IMR-90 (cell line): ENCODE measurements around the gene C16orf87. TPM values are rescaled to one million over a fixed set of nuclear protein-coding genes. Genes with fewer than 3 reads are reported as not detected.

ENCODE experiments used
- ATAC-seq: fragments of 200-7000 bp; cut with Tn5 transposase; 2 replicates; pipeline ENCODE4 v1.9.1; 2020; ENCODE audit warnings: low read depth, mild to moderate bottlenecking, moderate library complexity
- BruUV-seq: library from RNA; stranded (reverse); fragments of 400-500 nt; replicated peaks from 2 replicates; lab custom pipeline; 2021; lab: Mats Ljungman, UMichigan
- CTCF ChIA-PET: fragments of 300-600 bp; formaldehyde crosslinking; extraction: SDS; loops from one replicate; lab custom pipeline; 2021; ENCODE audit warnings: antibody characterized with exemption; lab: Yijun Ruan, JAX
- POLR2A ChIA-PET: fragments of 300-600 bp; sonication (Branson Sonifier 250); formaldehyde crosslinking; loops from one replicate; lab custom pipeline; 2022; ENCODE audit warnings: antibody characterized with exemption; ENCODE audit not compliant: unreplicated experiment; lab: Charles Lee
- DNase-seq: peaks from one replicate; pipeline ENCODE4 v3.0.0; 2013
- H2AFZ ChIP-seq: replicated peaks from 2 replicates; pipeline ENCODE3; 2013; ENCODE audit warnings: low read length, mild to moderate bottlenecking; ENCODE audit not compliant: poor library complexity
- H2AK5ac ChIP-seq: 2 replicates; pipeline ENCODE4 v1.6.1; 2013; ENCODE audit warnings: low read depth, low read length, inconsistent platforms
- H2AK9ac ChIP-seq: replicated peaks from 2 replicates; pipeline ENCODE3; 2013; ENCODE audit warnings: mild to moderate bottlenecking, low read depth, low read length, moderate library complexity; ENCODE audit not compliant: poor library complexity
- H2BK120ac ChIP-seq: 2 replicates; pipeline ENCODE4 v1.6.1; 2013; ENCODE audit warnings: low read depth, low read length, inconsistent platforms
- H2BK15ac ChIP-seq: 3 replicates; pipeline ENCODE4 v1.6.1; 2013; ENCODE audit warnings: low read depth, low read length, inconsistent platforms
- H2BK20ac ChIP-seq: 2 replicates; pipeline ENCODE4 v1.6.1; 2013; ENCODE audit warnings: low read depth, mild to moderate bottlenecking, inconsistent platforms, low read length, moderate library complexity
- H2BK5ac ChIP-seq: 2 replicates; pipeline ENCODE4 v1.6.1; 2013; ENCODE audit warnings: mild to moderate bottlenecking, low read depth, low read length, inconsistent platforms; ENCODE audit not compliant: poor library complexity, severe bottlenecking
- H3K14ac ChIP-seq: replicated peaks from 2 replicates; pipeline ENCODE4 v1.6.1; 2013; ENCODE audit warnings: low read depth, low read length, inconsistent platforms
- H3K18ac ChIP-seq: 2 replicates; pipeline ENCODE4 v1.6.1; 2013; ENCODE audit warnings: low read depth, low read length, control low read depth
- H3K23ac ChIP-seq: 2 replicates; pipeline ENCODE4 v1.6.1; 2013; ENCODE audit warnings: low read depth, low read length, inconsistent platforms
- H3K27ac ChIP-seq: 2 replicates; pipeline ENCODE4 v1.5.1; 2013; ENCODE audit warnings: mild to moderate bottlenecking, control low read depth, low read length; ENCODE audit not compliant: insufficient read depth
- H3K27me3 ChIP-seq: 2 replicates; pipeline ENCODE4 v1.6.1; 2013; ENCODE audit warnings: low read length; ENCODE audit not compliant: control insufficient read depth, insufficient read depth
- H3K36me3 ChIP-seq: 2 replicates; pipeline ENCODE4 v1.6.1; 2013; ENCODE audit warnings: low read length, mixed read lengths; ENCODE audit not compliant: control insufficient read depth, insufficient read depth
- H3K4ac ChIP-seq: 2 replicates; pipeline ENCODE4 v1.6.1; 2013; ENCODE audit warnings: low read depth, low read length, inconsistent platforms
- H3K4me1 ChIP-seq: 2 replicates; pipeline ENCODE4 v1.6.1; 2013; ENCODE audit warnings: low read length, mixed read lengths; ENCODE audit not compliant: control insufficient read depth, insufficient read depth
- H3K4me2 ChIP-seq: 2 replicates; pipeline ENCODE4 v1.6.1; 2013; ENCODE audit warnings: low read depth, mild to moderate bottlenecking, control low read depth, low read length, moderate library complexity
- H3K4me3 ChIP-seq: 2 replicates; pipeline ENCODE4 v1.5.1; 2013; ENCODE audit warnings: low read depth, mild to moderate bottlenecking, control low read depth, low read length, moderate library complexity; ENCODE audit not compliant: insufficient read depth
- H3K56ac ChIP-seq: 2 replicates; pipeline ENCODE4 v1.6.1; 2013; ENCODE audit warnings: low read length, inconsistent platforms; ENCODE audit not compliant: insufficient read depth; ENCODE audit errors: extremely low read depth
- H3K79me1 ChIP-seq, 2 experiments: 2 replicates each; pipeline ENCODE4 v1.6.1; 2013; ENCODE audit warnings: low read length in 2 of 2, inconsistent platforms in 1 of 2, low read depth in 1 of 2
- H3K9ac ChIP-seq: 2 replicates; pipeline ENCODE4 v1.6.1; 2013; ENCODE audit warnings: low read depth, low read length, control low read depth
- H3K9me1 ChIP-seq: 2 replicates; pipeline ENCODE4 v1.6.1; 2013; ENCODE audit warnings: low read length, inconsistent platforms; ENCODE audit not compliant: insufficient read depth
- H3K9me3 ChIP-seq: 2 replicates; pipeline ENCODE4 v1.6.1; 2013; ENCODE audit warnings: low read length; ENCODE audit not compliant: control insufficient read depth, insufficient read depth
- H4K20me1 ChIP-seq: 2 replicates; pipeline ENCODE4 v1.6.1; 2013; ENCODE audit warnings: low read length, inconsistent platforms; ENCODE audit not compliant: insufficient read depth
- H4K5ac ChIP-seq: 2 replicates; pipeline ENCODE4 v1.6.1; 2013; ENCODE audit warnings: mild to moderate bottlenecking, low read depth, low read length, control low read depth
- H4K8ac ChIP-seq, 2 experiments: 2 replicates each; pipeline ENCODE4 v1.6.1; 2013; ENCODE audit warnings: low read depth in 2 of 2, low read length in 2 of 2, control low read depth in 1 of 2, inconsistent platforms in 1 of 2
- H4K91ac ChIP-seq: 2 replicates; pipeline ENCODE4 v1.6.1; 2013; ENCODE audit warnings: low read depth, low read length, inconsistent platforms; ENCODE audit not compliant: insufficient read depth
- BHLHE40 ChIP-seq: fragments of 150-350 bp; IDR thresholded peaks from 2 replicates; pipeline ENCODE4 v1.6.1; 2016; ENCODE audit warnings: mild to moderate bottlenecking, low read depth, low read length
- ELK1 ChIP-seq: fragments of 150-350 bp; IDR thresholded peaks from 2 replicates; pipeline ENCODE4 v1.6.1; 2016; ENCODE audit warnings: low read depth, mild to moderate bottlenecking, low read length, moderate library complexity, borderline replicate concordance
- FOS ChIP-seq: fragments of 150-350 bp; IDR thresholded peaks from 2 replicates; pipeline ENCODE4 v1.6.1; 2016; ENCODE audit warnings: low read depth, low read length
- MXI1 ChIP-seq: IDR thresholded peaks from 2 replicates; pipeline ENCODE4 v1.6.1; 2012; ENCODE audit warnings: low read depth, mild to moderate bottlenecking, low read length, moderate library complexity, borderline replicate concordance
- RAD21 ChIP-seq: IDR thresholded peaks from 2 replicates; pipeline ENCODE4 v1.6.1; 2012; ENCODE audit warnings: low read length, improper control_type of control experiment
- SMC3 ChIP-seq: fragments of 150-350 bp; IDR thresholded peaks from 2 replicates; pipeline ENCODE4 v1.6.1; 2016; ENCODE audit warnings: low read depth, mild to moderate bottlenecking, antibody characterized with exemption, low read length, moderate library complexity
- WGBS, 2 experiments: methylation state at CpG; one replicate each; pipeline versions ENCODE4 v1.1.5 to v1.1.7; 2013; ENCODE audit warnings: missing lambda C conversion rate in 2 of 2; ENCODE audit not compliant: insufficient read length in 1 of 2; ENCODE audit errors: extremely low coverage in 2 of 2; 5-methylcytosine and 5-hydroxymethylcytosine counted together
- dilution Hi-C: fragments of 300-500 bp; cut with HindIII; formaldehyde crosslinking; loops from one replicate; pipeline ENCODE4 v1.14.3; 2018; ENCODE audit warnings: low sequenced_read_pairs; ENCODE audit not compliant: unreplicated experiment
- in situ Hi-C: fragments of 300-500 bp; cut with MboI; formaldehyde crosslinking; loops from 3 replicates; pipeline ENCODE4 v1.14.3; 2019; ENCODE audit warnings: low sequenced_read_pairs, inconsistent platforms, mixed read lengths
- intact Hi-C: fragments of 100-400 bp; cut with micrococcal nuclease; formaldehyde crosslinking; loops from 2 replicates; pipeline ENCODE4 v1.10.0; 2022
- polyA plus RNA-seq, 3 experiments: library from polyadenylated mRNA; depleted of rRNA; stranded (reverse); fragments of >200 nt; gene quantifications; 2 replicates each; pipeline ENCODE4 v1.2.3, GENCODE V29; 2012; ENCODE audit warnings: low replicate concordance in 1 of 3
- total RNA-seq: library from RNA; depleted of rRNA; stranded (reverse); fragments of >200 nt; gene quantifications from 2 replicates; pipeline ENCODE4 v1.2.3, GENCODE V29; 2012

Gene C16orf87
- total and polyA plus RNA-seq, 2 of the 4 experiments (the other 2 are of a cell fraction), result 6.3 to 8.1 TPM

GRCh38 chr16:46807336-46807735, 23.6 kb downstream of the C16orf87 start:
- ATAC-seq, result no peak
- Histone ChIP-seq H3K9me1 (0 out of 2 replicates have a peak, but pooled peaks cover 7% of the 10 kb centered on the region), H3K9ac (no peak overlapping the region), H4K20me1 (peaks cover 32% of the 10 kb centered on the region), H2BK15ac (no peak overlapping the region), H3K56ac (no peak overlapping the region), H4K8ac (no peak overlapping the region), H3K4ac (no peak overlapping the region), H3K23ac (no peak overlapping the region), H2BK20ac (no peak overlapping the region), H4K91ac (no peak overlapping the region), H3K79me1 (peaks cover 16 to 45% of the 10 kb centered on the region in 2 experiments), H2BK120ac (no peak overlapping the region), H2AFZ (no peak overlapping the region), H4K5ac (no peak overlapping the region), H3K18ac (no peak overlapping the region), H3K4me2 (no peak overlapping the region), H3K9me3 (no peaks in the 10 kb centered on the region), H3K4me1 (peaks cover 3% of the 10 kb centered on the region; the same call in 1 of the 2 replicates), H2AK5ac (no peak overlapping the region), H3K4me3 (no peak overlapping the region), H3K27ac (no peak overlapping the region), H3K14ac (no peak overlapping the region), H2BK5ac (no peak overlapping the region), H3K27me3 (no peaks in the 10 kb centered on the region), H3K36me3 (peaks cover 11% of the 10 kb centered on the region), H2AK9ac (no peak overlapping the region)
- no peak for DNase-seq
- BruUV-seq, result no TSS peak
- ChIA-PET POLR2A (interaction anchor here (0.6 kb wide), 1 partner anchor 15 kb away, joined by 3 read pairs; no protein-coding TSS in a partner anchor), CTCF (interaction anchor here (1.7 kb wide), 1 partner anchor 134 kb away, joined by 10 read pairs; no protein-coding TSS in a partner anchor)
- TF ChIP-seq ELK1 (no peak), MXI1 (no peak), BHLHE40 (no peak), SMC3 (no peak), RAD21 (no peak), FOS (no peak)
- intact Hi-C loops (no loop called here), in situ Hi-C loops (no loop called here), dilution Hi-C loops (no loop called here)
- no CpG with 5 or more reads among the region's 1 CpG for WGBS, 2 experiments
